CD4-positive, CD25-positive, alpha-beta regulatory T cell (primary cell): ENCODE results near the gene MS4A14. TPM values are rescaled to one million over a fixed set of nuclear protein-coding genes. Genes with fewer than 3 reads are reported as not detected.

Source experiments
- ATAC-seq, 2 donors: fragments of 150-1000 bp; cut with Tn5 transposase; one replicate each; pipeline ENCODE4 v1.10.0; 2021; ENCODE audit warnings: low read depth in 2 of 2, moderate number of reproducible peaks in 2 of 2, moderate library complexity in 1 of 2
- DNase-seq, 3 donors: peaks; one replicate each; pipeline versions ENCODE4 v3.0.0 to v3.0.0-alpha.2; 2012 to 2022; ENCODE audit warnings: mixed read lengths in 1 of 3
- H3K27ac ChIP-seq: one replicate; pipeline ENCODE4 v1.7.0; 2013; ENCODE audit warnings: mild to moderate bottlenecking, low read length; ENCODE audit not compliant: insufficient read depth, poor library complexity, severe bottlenecking
- H3K27me3 ChIP-seq: one replicate; pipeline ENCODE4 v1.7.0; 2013; ENCODE audit warnings: low read length; ENCODE audit not compliant: control insufficient read depth, insufficient read depth
- H3K36me3 ChIP-seq: one replicate; pipeline ENCODE4 v1.7.0; 2013; ENCODE audit warnings: mild to moderate bottlenecking, low read length, moderate library complexity; ENCODE audit not compliant: control insufficient read depth, insufficient read depth
- H3K4me1 ChIP-seq: 2 replicates; pipeline ENCODE4 v1.7.0; 2013; ENCODE audit warnings: mild to moderate bottlenecking, low read length; ENCODE audit not compliant: insufficient read depth, control insufficient read depth, poor library complexity, severe bottlenecking
- H3K4me3 ChIP-seq: one replicate; pipeline ENCODE4 v1.7.0; 2013; ENCODE audit warnings: low read depth, mild to moderate bottlenecking, low read length, moderate library complexity
- H3K9me3 ChIP-seq, 2 experiments: 1 replicate in 1 of 2; 2 replicates in 1 of 2; pipeline ENCODE4 v1.7.0; 2013; ENCODE audit warnings: low read length in 2 of 2, mild to moderate bottlenecking in 1 of 2, moderate library complexity in 1 of 2; ENCODE audit not compliant: control insufficient read depth in 2 of 2
- H3K27ac Mint-ChIP-seq, 3 donors: one replicate each; pipeline ENCODE4 v1.8.0; 2020 to 2022; ENCODE audit warnings: mild to moderate bottlenecking in 3 of 3, mixed read lengths in 3 of 3, moderate library complexity in 2 of 3
- H3K27me3 Mint-ChIP-seq: one replicate; pipeline ENCODE4 v1.8.0; 2022; ENCODE audit warnings: mild to moderate bottlenecking, mixed read lengths
- H3K36me3 Mint-ChIP-seq: one replicate; pipeline ENCODE4 v1.8.0; 2020; ENCODE audit warnings: mixed read lengths
- H3K4me1 Mint-ChIP-seq, 4 donors: one replicate each; pipeline ENCODE4 v1.8.0; 2020 to 2022; ENCODE audit warnings: mixed read lengths in 4 of 4, mild to moderate bottlenecking in 1 of 4
- H3K4me3 Mint-ChIP-seq, 4 donors: one replicate each; pipeline ENCODE4 v1.8.0; 2020 to 2022; ENCODE audit warnings: mild to moderate bottlenecking in 4 of 4, mixed read lengths in 4 of 4, moderate library complexity in 3 of 4
- H3K9me3 Mint-ChIP-seq, 7 donors: one replicate each; pipeline ENCODE4 v1.8.0; 2020 to 2022; ENCODE audit warnings: mixed read lengths in 7 of 7, mild to moderate bottlenecking in 3 of 7, moderate library complexity in 2 of 7
- polyA plus RNA-seq, 4 donors: library from polyadenylated mRNA; unstranded; fragments of 300-500 nt; fragmentation: Illumina TruSeq; gene quantifications; one replicate each; pipeline ENCODE4 v1.2.3, GENCODE V29; 2021
- total RNA-seq: library from RNA; stranded (reverse); gene quantifications from one replicate; pipeline ENCODE4 v1.2.3, GENCODE V29; 2022

Gene MS4A14
- total and polyA plus RNA-seq, 5 donors from 2014 or later, result not detected

GRCh38 chr11:60457576-60457975 lies 61.3 kb downstream of the MS4A14 start:
- ATAC-seq (no peak), DNase-seq (no peak)
- Histone ChIP-seq H3K4me3 (no peak overlapping the region), H3K27ac (no peak overlapping the region), H3K27me3 (peaks cover 5% of the 10 kb centered on the region), H3K4me1 (no peaks in the 10 kb centered on the region), H3K36me3 (no peaks in the 10 kb centered on the region), H3K9me3 (no peaks in the 10 kb centered on the region)
- Mint-ChIP-seq H3K9me3 (peaks cover 0 to 5% (median 0%) of the 10 kb centered on the region in 7 donors), H3K4me3 (no peak overlapping the region), H3K27ac (peak overlapping the region in 1 of 3 donors; percentile 58), H3K4me1 (peaks cover 0 to 18% (median 1%) of the 10 kb centered on the region in 4 donors), H3K36me3 (no peaks in the 10 kb centered on the region), H3K27me3 (peaks cover 18% of the 10 kb centered on the region)

GRCh38 chr11:60459345-60459744 lies 63.1 kb downstream of the MS4A14 start:
- Mint-ChIP-seq H3K9me3 (peaks cover 0 to 5% (median 0%) of the 10 kb centered on the region in 7 donors), H3K36me3 (no peaks in the 10 kb centered on the region), H3K27ac (no peak overlapping the region), H3K27me3 (peaks cover 14% of the 10 kb centered on the region), H3K4me3 (no peak overlapping the region), H3K4me1 (peaks cover 0 to 18% (median 1%) of the 10 kb centered on the region in 4 donors)
- Histone ChIP-seq H3K4me3 (no peak overlapping the region), H3K27me3 (peaks cover 1% of the 10 kb centered on the region), H3K36me3 (no peaks in the 10 kb centered on the region), H3K27ac (no peak overlapping the region), H3K9me3 (no peaks in the 10 kb centered on the region), H3K4me1 (no peaks in the 10 kb centered on the region)
- no peak for ATAC-seq
- no peak for DNase-seq

Other genes with a start within 250 kb of the MS4A14 start
- 1.3 TPM for gene MS4A6A, start 213.4 kb upstream of the MS4A14 start, total RNA-seq
- gene MS4A6A, start 213.4 kb upstream of the MS4A14 start, polyA plus RNA-seq, result under 1 TPM in 3 of 4 donors, not detected in 1; 0.29 to 0.99 (median 0.47) TPM
- gene MS4A4E, start 153.3 kb upstream of the MS4A14 start, total RNA-seq, result 1.0 TPM
- gene MS4A4E, start 153.3 kb upstream of the MS4A14 start, polyA plus RNA-seq, result not detected
- gene MS4A4A, start 115.8 kb upstream of the MS4A14 start, total RNA-seq, result not detected
- not detected for gene MS4A4A, start 115.8 kb upstream of the MS4A14 start, polyA plus RNA-seq
- gene MS4A6E, start 69.2 kb upstream of the MS4A14 start, total RNA-seq, result not detected
- not detected for gene MS4A6E, start 69.2 kb upstream of the MS4A14 start, polyA plus RNA-seq
- 0.86 TPM for gene MS4A7, start 17.9 kb upstream of the MS4A14 start, total RNA-seq
- under 1 TPM in 2 of 4 donors, not detected in 2; 0.40 to 0.83 TPM for gene MS4A7, start 17.9 kb upstream of the MS4A14 start, polyA plus RNA-seq
- not detected for gene MS4A5, start 33.1 kb downstream of the MS4A14 start, total RNA-seq
- not detected for gene MS4A5, start 33.1 kb downstream of the MS4A14 start, polyA plus RNA-seq
- 0.79 TPM for gene MS4A1, start 59.4 kb downstream of the MS4A14 start, total RNA-seq
- 1 to 10 TPM in 3 of 4 donors, under 1 TPM in 1; 0.52 to 3.6 (median 1.3) TPM for gene MS4A1, start 59.4 kb downstream of the MS4A14 start, polyA plus RNA-seq
- gene MS4A12, start 96.3 kb downstream of the MS4A14 start, total RNA-seq, result not detected
- gene MS4A12, start 96.3 kb downstream of the MS4A14 start, polyA plus RNA-seq, result not detected
- gene MS4A13, start 118.9 kb downstream of the MS4A14 start, total RNA-seq, result not detected
- not detected for gene MS4A13, start 118.9 kb downstream of the MS4A14 start, polyA plus RNA-seq